SH-SY5Y (cell line): ENCODE results near the gene LDAH.

Source experiments
- GATA2 ChIP-seq: IDR thresholded peaks from 2 replicates; pipeline ENCODE4 v1.6.1; 2011; ENCODE audit warnings: mild to moderate bottlenecking, low read depth, low read length
- GATA3 ChIP-seq: IDR thresholded peaks from 2 replicates; pipeline ENCODE4 v1.6.1; 2011; ENCODE audit warnings: low read depth, mild to moderate bottlenecking, low read length, moderate library complexity

- TF ChIP-seq GATA2 = no peak
- TF ChIP-seq GATA3 = no peak
These were observed 41.1 kb downstream of the LDAH start for GRCh38 chr2:20781656-20782265.
